NOMO-1 treated with dmso at 0.1 percent for 144 hours (cell line): Measurements from ENCODE around the gene ERC1.

Source experiments
- DNase-seq: peaks from one replicate; lab custom pipeline; 2025; ENCODE audit not compliant: unreplicated experiment; lab: John Stamatoyannopoulos, UW

The ERC1 gene

GRCh38 chr12:1467710-1468109 lies 476.7 kb downstream of the ERC1 start:
- no peak for DNase-seq

GRCh38 chr12:1469070-1469469 lies 478.0 kb downstream of the ERC1 start:
- no peak for DNase-seq

- no peak for DNase-seq
Observed at GRCh38 chr12:1470051-1470450, 479.0 kb downstream of the ERC1 start.

- no peak for DNase-seq
Observed at GRCh38 chr12:1471224-1471623, 480.2 kb downstream of the ERC1 start.

- DNase-seq, result peak; percentile 64
Observed at GRCh38 chr12:1473418-1473817, 482.4 kb downstream of the ERC1 start.

GRCh38 chr12:1474041-1474573 lies 483.1 kb downstream of the ERC1 start:
- DNase-seq, result peak; percentile 52

- DNase-seq, result no peak
Observed at GRCh38 chr12:1474574-1475153, 483.6 kb downstream of the ERC1 start.

GRCh38 chr12:1479645-1480044 lies 488.6 kb downstream of the ERC1 start:
- no peak for DNase-seq

GRCh38 chr12:1481326-1481725 lies 490.3 kb downstream of the ERC1 start:
- no peak for DNase-seq

GRCh38 chr12:1481906-1482305 lies 490.9 kb downstream of the ERC1 start:
- DNase-seq, result no peak

- DNase-seq, result no peak
Observed at GRCh38 chr12:1488908-1489381, 497.9 kb downstream of the ERC1 start.

- no peak for DNase-seq
Observed at GRCh38 chr12:1491983-1492697, 501.1 kb downstream of the ERC1 start.

- DNase-seq, result no peak
Observed at GRCh38 chr12:1493781-1494565, 502.9 kb downstream of the ERC1 start.

- no peak for DNase-seq
Observed at GRCh38 chr12:1494856-1495255, 503.8 kb downstream of the ERC1 start.

GRCh38 chr12:1496162-1496900 lies 505.3 kb downstream of the ERC1 start:
- DNase-seq, result no peak

GRCh38 chr12:1497161-1497560 lies 506.1 kb downstream of the ERC1 start:
- no peak for DNase-seq

GRCh38 chr12:1498199-1498740 lies 507.2 kb downstream of the ERC1 start:
- DNase-seq, result no peak

GRCh38 chr12:1499351-1499750 lies 508.3 kb downstream of the ERC1 start:
- no peak for DNase-seq

GRCh38 chr12:1500095-1500801 lies 509.2 kb downstream of the ERC1 start:
- DNase-seq, result no peak

GRCh38 chr12:1501001-1501400 lies 510.0 kb downstream of the ERC1 start:
- no peak for DNase-seq
